ENCODE measurements around the gene KDSR.

DNA sequence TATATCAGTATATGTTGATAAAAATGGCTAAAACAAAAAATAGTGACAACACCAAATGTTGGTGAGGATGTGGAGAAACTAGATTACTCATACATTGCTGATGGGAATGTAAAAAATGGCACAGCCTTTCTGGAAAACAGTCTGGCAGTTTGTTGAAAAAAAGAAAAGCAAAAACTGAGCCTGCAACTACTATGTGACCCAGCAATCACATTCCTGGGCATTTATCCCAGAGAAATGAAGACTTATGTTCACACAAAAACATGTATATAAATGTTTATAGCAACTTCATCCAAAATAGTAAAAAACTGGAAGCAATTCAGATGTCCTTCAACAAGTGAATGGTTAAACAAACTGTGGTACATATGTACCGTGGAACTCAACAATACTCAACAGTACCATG is 7.5 kb upstream of the KDSR start:
- TF ChIP-seq, protein P1, sequence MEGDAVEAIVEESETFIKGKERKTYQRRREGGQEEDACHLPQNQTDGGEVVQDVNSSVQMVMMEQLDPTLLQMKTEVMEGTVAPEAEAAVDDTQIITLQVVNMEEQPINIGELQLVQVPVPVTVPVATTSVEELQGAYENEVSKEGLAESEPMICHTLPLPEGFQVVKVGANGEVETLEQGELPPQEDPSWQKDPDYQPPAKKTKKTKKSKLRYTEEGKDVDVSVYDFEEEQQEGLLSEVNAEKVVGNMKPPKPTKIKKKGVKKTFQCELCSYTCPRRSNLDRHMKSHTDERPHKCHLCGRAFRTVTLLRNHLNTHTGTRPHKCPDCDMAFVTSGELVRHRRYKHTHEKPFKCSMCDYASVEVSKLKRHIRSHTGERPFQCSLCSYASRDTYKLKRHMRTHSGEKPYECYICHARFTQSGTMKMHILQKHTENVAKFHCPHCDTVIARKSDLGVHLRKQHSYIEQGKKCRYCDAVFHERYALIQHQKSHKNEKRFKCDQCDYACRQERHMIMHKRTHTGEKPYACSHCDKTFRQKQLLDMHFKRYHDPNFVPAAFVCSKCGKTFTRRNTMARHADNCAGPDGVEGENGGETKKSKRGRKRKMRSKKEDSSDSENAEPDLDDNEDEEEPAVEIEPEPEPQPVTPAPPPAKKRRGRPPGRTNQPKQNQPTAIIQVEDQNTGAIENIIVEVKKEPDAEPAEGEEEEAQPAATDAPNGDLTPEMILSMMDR (IDR thresholded peaks at IDR 0.05 in 8 of 11, conservative IDR thresholded peaks at IDR 0.05 in 3 of 11), result no peak
- no peak for TF ChIP-seq POLR2A (IDR thresholded peaks at IDR 0.05)
